GM13976 (cell line): ENCODE data around the gene PLPP4.

ENCODE experiments used
- DNase-seq: peaks from one replicate; pipeline ENCODE4 v3.0.0; 2012; ENCODE audit warnings: low spot score
- CTCF ChIP-seq: IDR thresholded peaks from 2 replicates; pipeline ENCODE4 v1.5.1; 2012; ENCODE audit warnings: borderline replicate concordance, mild to moderate bottlenecking; ENCODE audit not compliant: insufficient read depth; ENCODE audit errors: extremely low read depth, missing control alignments, control extremely low read depth
- in situ Hi-C: fragments of 300-500 bp; cut with MboI; formaldehyde crosslinking; loops from one replicate; pipeline ENCODE4 v1.12.0; 2022; ENCODE audit warnings: low sequenced_read_pairs, mixed read lengths, inconsistent platforms; ENCODE audit not compliant: unreplicated experiment

The PLPP4 gene

GRCh38 chr10:120486671-120487205, 29.7 kb downstream of the PLPP4 start:
- no peak for DNase-seq
- in situ Hi-C loops = no loop called here
- TF ChIP-seq CTCF = no peak

GRCh38 chr10:120490288-120490687, 33.3 kb downstream of the PLPP4 start:
- in situ Hi-C loops = no loop called here
- no peak for TF ChIP-seq CTCF
- DNase-seq = no peak

- in situ Hi-C loops = no loop called here
- DNase-seq = no peak
- TF ChIP-seq CTCF = no peak
Measured at GRCh38 chr10:120492346-120492745, 35.3 kb downstream of the PLPP4 start.

- in situ Hi-C loops = no loop called here
- no peak for DNase-seq
- no peak for TF ChIP-seq CTCF
Measured at GRCh38 chr10:120493411-120494312, 36.6 kb downstream of the PLPP4 start.

- in situ Hi-C loops = no loop called here
- no peak for TF ChIP-seq CTCF
- no peak for DNase-seq
Measured at GRCh38 chr10:120494313-120494710, 37.3 kb downstream of the PLPP4 start.

- DNase-seq = no peak
- no peak for TF ChIP-seq CTCF
- in situ Hi-C loops = no loop called here
Measured at GRCh38 chr10:120495226-120496009, 38.4 kb downstream of the PLPP4 start.
